H9 (cell line): Measurements from ENCODE around the gene GBE1. TPM values are rescaled to one million over a fixed set of nuclear protein-coding genes. Genes with fewer than 3 reads are reported as not detected.

Source experiments
- DNase-seq: peaks from one replicate; pipeline ENCODE4 v3.0.0-alpha.2; 2017
- H2AFZ ChIP-seq: one replicate; pipeline ENCODE4 v1.6.1; 2013; ENCODE audit warnings: mild to moderate bottlenecking, low read length, control low read depth, moderate library complexity
- H2AK5ac ChIP-seq: 2 replicates; pipeline ENCODE4 v1.6.1; 2013; ENCODE audit warnings: low read length, control low read depth, mixed read lengths; ENCODE audit not compliant: insufficient read length
- H2BK120ac ChIP-seq: one replicate; pipeline ENCODE4 v1.6.1; 2013; ENCODE audit warnings: low read depth, mild to moderate bottlenecking, low read length, control low read depth, inconsistent platforms; ENCODE audit not compliant: poor library complexity, severe bottlenecking
- H2BK12ac ChIP-seq: 2 replicates; pipeline ENCODE4 v1.6.1; 2013; ENCODE audit warnings: low read length, control low read depth, mixed read lengths, low read depth; ENCODE audit not compliant: insufficient read length
- H2BK15ac ChIP-seq: 2 replicates; pipeline ENCODE4 v1.6.1; 2013; ENCODE audit warnings: low read depth, low read length, control low read depth
- H2BK20ac ChIP-seq: one replicate; pipeline ENCODE4 v1.6.1; 2013; ENCODE audit warnings: low read depth, mild to moderate bottlenecking, low read length, control low read depth, inconsistent platforms; ENCODE audit not compliant: poor library complexity, severe bottlenecking
- H2BK5ac ChIP-seq: 2 replicates; pipeline ENCODE4 v1.6.1; 2013; ENCODE audit warnings: low read length, control low read depth, mixed read lengths; ENCODE audit not compliant: insufficient read length
- H3K14ac ChIP-seq: 2 replicates; pipeline ENCODE4 v1.6.1; 2013; ENCODE audit warnings: low read length, control low read depth; ENCODE audit not compliant: insufficient read depth
- H3K18ac ChIP-seq: 2 replicates; pipeline ENCODE4 v1.6.1; 2013; ENCODE audit warnings: low read depth, mild to moderate bottlenecking, mixed read lengths, low read length, control low read depth; ENCODE audit not compliant: insufficient read length
- H3K23ac ChIP-seq: 2 replicates; pipeline ENCODE4 v1.6.1; 2013; ENCODE audit warnings: low read length, control low read depth, mixed read lengths, low read depth; ENCODE audit not compliant: insufficient read length
- H3K23me2 ChIP-seq: 2 replicates; pipeline ENCODE4 v1.6.1; 2013; ENCODE audit warnings: low read depth, mild to moderate bottlenecking, mixed read lengths, low read length, control low read depth; ENCODE audit not compliant: insufficient read length, poor library complexity, severe bottlenecking
- H3K27ac ChIP-seq: 2 replicates; pipeline ENCODE4 v1.5.1; 2013; ENCODE audit warnings: low read length, control low read depth, mixed read lengths, low read depth; ENCODE audit not compliant: insufficient read length
- H3K27me3 ChIP-seq: 2 replicates; pipeline ENCODE4 v1.6.1; 2013; ENCODE audit warnings: low read length, control low read depth, inconsistent platforms; ENCODE audit not compliant: insufficient read depth
- H3K4ac ChIP-seq: 2 replicates; pipeline ENCODE4 v1.6.1; 2013; ENCODE audit warnings: low read depth, mild to moderate bottlenecking, control low read depth, inconsistent platforms, low read length, moderate library complexity
- H3K4me1 ChIP-seq: 2 replicates; pipeline ENCODE4 v1.6.1; 2013; ENCODE audit warnings: low read length, control low read depth, inconsistent platforms; ENCODE audit not compliant: insufficient read depth
- H3K4me2 ChIP-seq: 2 replicates; pipeline ENCODE4 v1.6.1; 2013; ENCODE audit warnings: low read length, control low read depth, mixed read lengths; ENCODE audit not compliant: insufficient read length, insufficient read depth
- H3K56ac ChIP-seq: 2 replicates; pipeline ENCODE4 v1.6.1; 2013; ENCODE audit warnings: low read depth, mild to moderate bottlenecking, mixed read lengths, low read length, control low read depth; ENCODE audit not compliant: insufficient read length
- H3K79me1 ChIP-seq: 2 replicates; pipeline ENCODE4 v1.6.1; 2013; ENCODE audit warnings: low read depth, mild to moderate bottlenecking, moderate library complexity, low read length, control low read depth, inconsistent platforms; ENCODE audit not compliant: insufficient read depth, poor library complexity, severe bottlenecking
- H3K79me2 ChIP-seq: 2 replicates; pipeline ENCODE4 v1.6.1; 2013; ENCODE audit warnings: low read length, control low read depth, inconsistent platforms; ENCODE audit not compliant: insufficient read depth
- H3K9ac ChIP-seq: 2 replicates; pipeline ENCODE4 v1.6.1; 2013; ENCODE audit warnings: low read length, control low read depth, mixed read lengths; ENCODE audit not compliant: insufficient read length; ENCODE audit errors: extremely low read depth
- H3K9me3 ChIP-seq: one replicate; pipeline ENCODE4 v1.6.1; 2013; ENCODE audit warnings: low read depth, low read length, inconsistent platforms; ENCODE audit not compliant: control insufficient read depth
- H3T11ph ChIP-seq: one replicate; pipeline ENCODE4 v1.6.1; 2013; ENCODE audit warnings: mild to moderate bottlenecking, low read length, control low read depth, inconsistent platforms
- H4K20me1 ChIP-seq: one replicate; pipeline ENCODE4 v1.6.1; 2013; ENCODE audit not compliant: control insufficient read depth, insufficient read length, insufficient read depth
- H4K5ac ChIP-seq: 2 replicates; pipeline ENCODE4 v1.6.1; 2013; ENCODE audit warnings: low read depth, mild to moderate bottlenecking, mixed read lengths, low read length, control low read depth; ENCODE audit not compliant: insufficient read length
- H4K8ac ChIP-seq: replicated peaks from 2 replicates; pipeline ENCODE4 v1.6.1; 2013; ENCODE audit warnings: low read length, control low read depth, mixed read lengths, low read depth; ENCODE audit not compliant: insufficient read length
- H4K91ac ChIP-seq: 2 replicates; pipeline ENCODE4 v1.6.1; 2013; ENCODE audit warnings: low read depth, mild to moderate bottlenecking, moderate library complexity, mixed read lengths, low read length, control low read depth; ENCODE audit not compliant: insufficient read length
- H3K27ac Mint-ChIP-seq, 3 experiments: 2 replicates in 2 of 3; 3 replicates in 1 of 3; pipeline ENCODE4 v1.8.0; 2020 to 2021; ENCODE audit warnings: mixed read lengths in 3 of 3, mild to moderate bottlenecking in 1 of 3, moderate library complexity in 1 of 3
- H3K27me3 Mint-ChIP-seq: 2 replicates; pipeline ENCODE4 v1.8.0; 2021; ENCODE audit warnings: low read depth, mild to moderate bottlenecking, moderate library complexity, mixed read lengths
- H3K36me3 Mint-ChIP-seq, 3 experiments: 2 replicates in 2 of 3; 3 replicates in 1 of 3; pipeline ENCODE4 v1.8.0; 2020 to 2021; ENCODE audit warnings: low read depth in 3 of 3, mixed read lengths in 3 of 3; ENCODE audit not compliant: insufficient read depth in 1 of 3
- H3K4me1 Mint-ChIP-seq, 2 experiments: 2 replicates each; pipeline ENCODE4 v1.8.0; 2020; ENCODE audit warnings: mixed read lengths in 2 of 2
- H3K4me3 Mint-ChIP-seq, 2 experiments: 2 replicates in 1 of 2; 3 replicates in 1 of 2; pipeline ENCODE4 v1.8.0; 2020 to 2021; ENCODE audit warnings: mild to moderate bottlenecking in 2 of 2, mixed read lengths in 2 of 2, moderate library complexity in 1 of 2
- H3K9me3 Mint-ChIP-seq, 2 experiments: 2 replicates in 1 of 2; 3 replicates in 1 of 2; pipeline ENCODE4 v1.8.0; 2020; ENCODE audit warnings: mild to moderate bottlenecking in 2 of 2, mixed read lengths in 2 of 2, moderate library complexity in 1 of 2
- WGBS: extraction: QIAGEN DNeasy Blood & Tissue Kit; methylation state at CpG from one replicate; pipeline ENCODE4 v1.1.7; 2013; ENCODE audit warnings: missing lambda C conversion rate, low lambda C conversion rate, mixed read lengths; ENCODE audit not compliant: insufficient read length; ENCODE audit errors: extremely low coverage; 5-methylcytosine and 5-hydroxymethylcytosine counted together
- total RNA-seq: library from RNA; stranded (reverse); gene quantifications from 2 replicates; pipeline ENCODE4 v1.2.1, GENCODE V29; 2021
- TF ChIP-seq, protein P1 (sequence below): fragments of 200-600 bp; sonication (generic); conservative IDR thresholded peaks from 3 replicates; pipeline ENCODE4 v1.8.0; 2021; ENCODE audit warnings: antibody characterized with exemption, mild to moderate bottlenecking

The GBE1 gene
- total RNA-seq, 1 experiment from 2014 or later, result 13.8 TPM

DNA sequence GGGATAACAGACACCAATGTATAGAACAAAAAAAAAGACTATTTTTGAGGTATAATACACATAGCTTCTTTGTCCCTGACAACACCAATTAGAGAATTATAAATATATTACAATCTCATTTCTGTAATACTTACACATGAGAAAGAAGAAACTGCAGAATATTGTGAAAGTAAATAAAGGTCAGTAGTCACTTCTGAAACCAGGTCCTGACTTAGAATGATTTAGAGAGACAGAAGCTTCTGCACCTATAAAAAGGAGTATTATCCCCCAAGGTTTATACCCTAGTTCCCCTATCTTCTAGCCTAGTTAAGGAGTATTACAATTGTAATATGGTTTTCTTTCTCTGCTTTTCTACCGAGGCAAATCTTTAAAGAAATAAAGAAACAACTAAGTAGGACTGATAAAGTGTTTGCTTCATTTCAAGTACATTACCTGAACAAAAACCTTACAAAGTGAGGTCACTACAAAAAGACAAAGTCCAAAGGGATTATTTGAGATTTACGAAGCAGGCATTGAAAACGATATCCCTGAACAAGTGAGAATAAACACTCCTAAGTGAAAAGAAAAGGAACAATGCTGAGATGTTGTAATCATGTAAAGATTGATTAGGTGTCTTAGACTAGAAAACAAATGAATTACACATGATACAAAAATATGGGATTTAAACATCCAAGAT is 103.0 kb downstream of the GBE1 start:
- H4K8ac ChIP-seq, result no peak overlapping the region
- WGBS, result no CpG with 5 or more reads among the region's 3 CpGs
- H3K23ac ChIP-seq, result no peak overlapping the region
- no peak overlapping the region for H3K4me2 ChIP-seq
- no peaks in the 10 kb centered on the region for H3K36me3 Mint-ChIP-seq
- no peak overlapping the region for H3K9ac ChIP-seq
- TF ChIP-seq, protein P1, sequence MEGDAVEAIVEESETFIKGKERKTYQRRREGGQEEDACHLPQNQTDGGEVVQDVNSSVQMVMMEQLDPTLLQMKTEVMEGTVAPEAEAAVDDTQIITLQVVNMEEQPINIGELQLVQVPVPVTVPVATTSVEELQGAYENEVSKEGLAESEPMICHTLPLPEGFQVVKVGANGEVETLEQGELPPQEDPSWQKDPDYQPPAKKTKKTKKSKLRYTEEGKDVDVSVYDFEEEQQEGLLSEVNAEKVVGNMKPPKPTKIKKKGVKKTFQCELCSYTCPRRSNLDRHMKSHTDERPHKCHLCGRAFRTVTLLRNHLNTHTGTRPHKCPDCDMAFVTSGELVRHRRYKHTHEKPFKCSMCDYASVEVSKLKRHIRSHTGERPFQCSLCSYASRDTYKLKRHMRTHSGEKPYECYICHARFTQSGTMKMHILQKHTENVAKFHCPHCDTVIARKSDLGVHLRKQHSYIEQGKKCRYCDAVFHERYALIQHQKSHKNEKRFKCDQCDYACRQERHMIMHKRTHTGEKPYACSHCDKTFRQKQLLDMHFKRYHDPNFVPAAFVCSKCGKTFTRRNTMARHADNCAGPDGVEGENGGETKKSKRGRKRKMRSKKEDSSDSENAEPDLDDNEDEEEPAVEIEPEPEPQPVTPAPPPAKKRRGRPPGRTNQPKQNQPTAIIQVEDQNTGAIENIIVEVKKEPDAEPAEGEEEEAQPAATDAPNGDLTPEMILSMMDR, result no peak
- H3K4ac ChIP-seq, result no peak overlapping the region
- no peaks in the 10 kb centered on the region for H3K27me3 ChIP-seq
- no peak for DNase-seq
- no peak overlapping the region for H2AK5ac ChIP-seq
- no peak overlapping the region for H3K27ac Mint-ChIP-seq
- H3K4me3 Mint-ChIP-seq, result no peak overlapping the region
- no peak overlapping the region for H3K18ac ChIP-seq
- H2AFZ ChIP-seq, result no peak overlapping the region
- no peak overlapping the region for H4K91ac ChIP-seq
- H4K5ac ChIP-seq, result no peak overlapping the region
- no peaks in the 10 kb centered on the region for H3K23me2 ChIP-seq
- no peaks in the 10 kb centered on the region for H3K4me1 Mint-ChIP-seq
- H3K56ac ChIP-seq, result no peak overlapping the region
- H3K27me3 Mint-ChIP-seq, result no peaks in the 10 kb centered on the region
- no peak overlapping the region for H2BK5ac ChIP-seq
- no peak overlapping the region for H3T11ph ChIP-seq
- no peaks in the 10 kb centered on the region for H3K79me2 ChIP-seq
- no peak overlapping the region for H2BK120ac ChIP-seq
- no peak overlapping the region for H3K27ac ChIP-seq
- H3K14ac ChIP-seq, result no peak overlapping the region
- no peak overlapping the region for H2BK20ac ChIP-seq
- H2BK15ac ChIP-seq, result no peak overlapping the region
- no peaks in the 10 kb centered on the region for H3K79me1 ChIP-seq
- no peaks in the 10 kb centered on the region for H4K20me1 ChIP-seq
- no peaks in the 10 kb centered on the region for H3K4me1 ChIP-seq
- H2BK12ac ChIP-seq, result no peak overlapping the region
- no peaks in the 10 kb centered on the region for H3K9me3 Mint-ChIP-seq
- H3K9me3 ChIP-seq, result no peaks in the 10 kb centered on the region
